HG02938 (cell line): ENCODE measurements around the gene NFAT5.
"Not testable (repeated sequence)": the region's sequence is repeated elsewhere in the genome, so short reads cannot be mapped to it uniquely, and the experiment has no call there.

Experiments
- ATAC-seq: cut with Tn5 transposase; IDR thresholded peaks from one replicate; pipeline ENCODE4 v1.9.1; 2021; ENCODE audit warnings: mild to moderate bottlenecking, moderate library complexity; ENCODE audit not compliant: unreplicated experiment

NFAT5 gene

GRCh38 chr16:69633375-69633774 lies 67.6 kb downstream of the NFAT5 start:
- no peak for ATAC-seq

- not testable (repeated sequence) for ATAC-seq
Observed at GRCh38 chr16:69636563-69637146, 70.9 kb downstream of the NFAT5 start.

- ATAC-seq, result not testable (repeated sequence)
Observed at GRCh38 chr16:69637206-69637865, 71.6 kb downstream of the NFAT5 start.

- ATAC-seq, result not testable (repeated sequence)
Observed at GRCh38 chr16:69643997-69644396, 78.2 kb downstream of the NFAT5 start.

- no peak for ATAC-seq
Observed at GRCh38 chr16:69644790-69645189, 79.0 kb downstream of the NFAT5 start.

- no peak for ATAC-seq
Observed at GRCh38 chr16:69647020-69647419, 81.3 kb downstream of the NFAT5 start.

GRCh38 chr16:69651217-69651616 lies 85.5 kb downstream of the NFAT5 start:
- no peak for ATAC-seq

- no peak for ATAC-seq
Observed at GRCh38 chr16:69654280-69654931, 88.6 kb downstream of the NFAT5 start.

- no peak for ATAC-seq
Observed at GRCh38 chr16:69660166-69660565, 94.4 kb downstream of the NFAT5 start.

GRCh38 chr16:69662901-69663300 lies 97.1 kb downstream of the NFAT5 start:
- ATAC-seq, result no peak

GRCh38 chr16:69663846-69664245 lies 98.1 kb downstream of the NFAT5 start:
- no peak for ATAC-seq

GRCh38 chr16:69669577-69669976 lies 103.8 kb downstream of the NFAT5 start:
- no peak for ATAC-seq

- ATAC-seq, result no peak
Observed at GRCh38 chr16:69672315-69672997, 106.7 kb downstream of the NFAT5 start.

GRCh38 chr16:69672998-69673713 lies 107.4 kb downstream of the NFAT5 start:
- no peak for ATAC-seq

- no peak for ATAC-seq
Observed at GRCh38 chr16:69680358-69680757, 114.6 kb downstream of the NFAT5 start.

- ATAC-seq, result no peak
Observed at GRCh38 chr16:69688589-69688988, 122.8 kb downstream of the NFAT5 start.

GRCh38 chr16:69691980-69692911 lies 126.5 kb downstream of the NFAT5 start:
- ATAC-seq, result no peak

GRCh38 chr16:69693916-69694315 lies 128.2 kb downstream of the NFAT5 start:
- no peak for ATAC-seq

GRCh38 chr16:69698404-69698803 lies 132.6 kb downstream of the NFAT5 start:
- ATAC-seq, result no peak

- no peak for ATAC-seq
Observed at GRCh38 chr16:69699915-69700314, 134.1 kb downstream of the NFAT5 start.
